ENCODE measurements around the gene OR1I1. TPM values are rescaled to one million over a fixed set of nuclear protein-coding genes. Genes with fewer than 3 reads are reported as not detected.

Gene OR1I1
- total RNA-seq, 1 experiment from 2014 or later: not detected

GRCh38 chr19:15050639-15051038 is 31.4 kb upstream of the OR1I1 start:
- Mint-ChIP-seq H3K36me3 (no peaks in the 10 kb centered on the region), H3K27me3 (ENCODE audit: low read depth) (peaks cover 43% of the 10 kb centered on the region), H3K4me1 (no peaks in the 10 kb centered on the region), H3K9me3 (peaks cover 31% of the 10 kb centered on the region), H3K4me3 (no peak overlapping the region), H3K27ac (no peak overlapping the region)
- no peak for DNase-seq (ENCODE audit: low spot score)
- CTCF ChIA-PET: no interaction called here
- ATAC-seq: no peak
- no peak for TF ChIP-seq AFF4 (CRISPR knock-in tag; IDR thresholded peaks at IDR 0.05; ENCODE audit: borderline replicate concordance)
- no peak for TF ChIP-seq PRDM15 (CRISPR knock-in tag; IDR thresholded peaks at IDR 0.05)
- no peak for TF ChIP-seq ZNF532 (CRISPR knock-in tag; IDR thresholded peaks at IDR 0.05; ENCODE audit: borderline replicate concordance)
- no peak for TF ChIP-seq FOXP1 (CRISPR knock-in tag; IDR thresholded peaks at IDR 0.05; ENCODE audit: borderline replicate concordance)
- TF ChIP-seq SMAD4 (CRISPR knock-in tag; IDR thresholded peaks at IDR 0.05): no peak
- TF ChIP-seq JUN (CRISPR knock-in tag; IDR thresholded peaks at IDR 0.05): no peak
- TF ChIP-seq HMGXB4 (CRISPR knock-in tag; IDR thresholded peaks at IDR 0.05): no peak
- TF ChIP-seq TCF7 (CRISPR knock-in tag; IDR thresholded peaks at IDR 0.05; ENCODE audit: low read depth): no peak
- no peak for TF ChIP-seq TEAD4 (CRISPR knock-in tag; IDR thresholded peaks at IDR 0.05)
- TF ChIP-seq GRHL2 (CRISPR knock-in tag; IDR thresholded peaks at IDR 0.05; ENCODE audit: insufficient replicate concordance, severe bottlenecking): no peak
- TF ChIP-seq ERG (CRISPR knock-in tag; IDR thresholded peaks at IDR 0.05): no peak
- TF ChIP-seq ZNF121 (CRISPR knock-in tag; IDR thresholded peaks at IDR 0.05): no peak
- POLR2A ChIA-PET: no interaction called here
